ENCODE data around the gene KCNH2. TPM values are rescaled to one million over a fixed set of nuclear protein-coding genes. Genes with fewer than 3 reads are reported as not detected.

The KCNH2 gene
- total RNA-seq, 4 donors from 2014 or later: 0.19 to 2.5 (median 0.72) TPM

GRCh38 chr7:150902078-150903033 lies 75.8 kb downstream of the KCNH2 start:
- H3K27me3 ChIP-seq: peaks cover 0 to 43% (median 0%) of the 10 kb centered on the region in 4 donors
- no peak for TF ChIP-seq POLR2A (IDR thresholded peaks at IDR 0.05)
- no peak for TF ChIP-seq CTCF (IDR thresholded peaks at IDR 0.05)
- 70 to 71% methylated on average over 11 to 13 of the region's 14 CpGs for WGBS, 2 donors
- intact Hi-C loops (cut with DNase I): no loop called here
- H3K27ac ChIP-seq: no peak overlapping the region
- H3K9me3 ChIP-seq: no peaks in the 10 kb centered on the region
- no peak for DNase-seq
- no peaks in the 10 kb centered on the region for H3K36me3 ChIP-seq
- H3K4me3 ChIP-seq: no peak overlapping the region
- H3K4me1 ChIP-seq: peaks cover 6 to 41% (median 11%) of the 10 kb centered on the region in 3 donors

GRCh38 chr7:150901160-150902035 lies 76.7 kb downstream of the KCNH2 start:
- WGBS, 2 donors: 34 to 47% methylated on average over 11 to 13 of the region's 15 CpGs
- TF ChIP-seq POLR2A (IDR thresholded peaks at IDR 0.05) (no peak), CTCF (IDR thresholded peaks at IDR 0.05) (no peak)
- H3K4me3 ChIP-seq: no peak overlapping the region
- no peaks in the 10 kb centered on the region for H3K9me3 ChIP-seq
- H3K27me3 ChIP-seq: peaks cover 0 to 46% (median 2%) of the 10 kb centered on the region in 4 donors
- peaks cover 6 to 41% (median 11%) of the 10 kb centered on the region in 3 donors for H3K4me1 ChIP-seq
- H3K27ac ChIP-seq: no peak overlapping the region
- no peak for DNase-seq
- no peaks in the 10 kb centered on the region for H3K36me3 ChIP-seq
- intact Hi-C loops (cut with DNase I): no loop called here

DNA sequence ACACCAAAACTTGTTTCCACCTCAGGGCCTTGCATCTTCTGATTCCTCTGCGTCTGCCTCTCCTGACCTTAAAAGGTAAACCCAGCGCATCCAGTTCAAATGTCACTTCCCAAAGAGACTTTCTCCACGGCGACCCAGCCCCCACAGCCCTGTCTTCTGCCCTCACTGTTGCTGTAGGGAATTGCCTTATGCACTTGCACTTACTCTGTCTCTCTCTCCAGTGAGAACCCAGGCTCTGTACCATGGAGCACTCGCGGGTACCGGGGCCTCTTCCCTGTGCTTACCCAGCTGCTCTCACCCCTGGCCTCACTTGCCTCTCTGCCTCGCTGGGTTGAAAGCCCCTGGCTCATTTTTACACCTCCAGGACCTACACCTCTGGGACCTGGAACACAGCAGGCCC lies 77.4 kb downstream of the KCNH2 start:
- no peak for DNase-seq
- H3K4me3 ChIP-seq: no peak overlapping the region
- H3K27ac ChIP-seq: no peak overlapping the region
- peaks cover 6 to 41% (median 11%) of the 10 kb centered on the region in 3 donors for H3K4me1 ChIP-seq
- 81 to 89% methylated on average over 8 of the region's 8 CpGs for whole genome bisulfite sequencing, 2 donors
- intact Hi-C loops (cut with DNase I): no loop called here
- H3K9me3 ChIP-seq: no peaks in the 10 kb centered on the region
- H3K36me3 ChIP-seq: no peaks in the 10 kb centered on the region
- TF ChIP-seq CTCF (IDR thresholded peaks at IDR 0.05): no peak
- no peak for TF ChIP-seq POLR2A (IDR thresholded peaks at IDR 0.05)
- H3K27me3 ChIP-seq: peaks cover 0 to 53% (median 2%) of the 10 kb centered on the region in 4 donors

GRCh38 chr7:150898475-150899011 lies 79.6 kb downstream of the KCNH2 start:
- Histone ChIP-seq H3K4me3 (no peak overlapping the region), H3K27me3 (peaks cover 0 to 46% (median 2%) of the 10 kb centered on the region in 4 donors), H3K36me3 (no peaks in the 10 kb centered on the region), H3K27ac (peak overlapping the region in 1 of 4 donors; percentile 16), H3K9me3 (peaks cover 0 to 5% (median 3%) of the 10 kb centered on the region in 3 donors), H3K4me1 (peaks cover 6 to 30% (median 6%) of the 10 kb centered on the region in 3 donors)
- TF ChIP-seq POLR2A (IDR thresholded peaks at IDR 0.05) (no peak), CTCF (IDR thresholded peaks at IDR 0.05) (peak; percentile 81 to 97 (median 91))
- WGBS, 2 donors: 3 to 11% methylated on average over 12 to 21 of the region's 22 CpGs
- DNase-seq: no peak
- intact Hi-C loops (cut with DNase I): loop anchor here (5.0 to 10.0 kb wide), 2 partner anchors 89 to 206 kb away; no protein-coding TSS in a partner anchor
